HG02571 (cell line): ENCODE measurements around the gene GRM5.
"Not testable (repeated sequence)": the region's sequence is repeated elsewhere in the genome, so short reads cannot be mapped to it uniquely, and the experiment has no call there.

Experiments
- ATAC-seq: cut with Tn5 transposase; IDR thresholded peaks from one replicate; pipeline ENCODE4 v1.9.1; 2021; ENCODE audit warnings: mild to moderate bottlenecking, moderate library complexity; ENCODE audit not compliant: unreplicated experiment

GRM5 gene

GRCh38 chr11:88552379-88553062, 513.3 kb downstream of the GRM5 start:
- peak; percentile 90 for ATAC-seq

GRCh38 chr11:88544656-88545280, 521.0 kb downstream of the GRM5 start:
- ATAC-seq = peak; percentile 15

- peak; percentile 97 for ATAC-seq
These were observed 521.7 kb downstream of the GRM5 start for GRCh38 chr11:88543902-88544655.

DNA sequence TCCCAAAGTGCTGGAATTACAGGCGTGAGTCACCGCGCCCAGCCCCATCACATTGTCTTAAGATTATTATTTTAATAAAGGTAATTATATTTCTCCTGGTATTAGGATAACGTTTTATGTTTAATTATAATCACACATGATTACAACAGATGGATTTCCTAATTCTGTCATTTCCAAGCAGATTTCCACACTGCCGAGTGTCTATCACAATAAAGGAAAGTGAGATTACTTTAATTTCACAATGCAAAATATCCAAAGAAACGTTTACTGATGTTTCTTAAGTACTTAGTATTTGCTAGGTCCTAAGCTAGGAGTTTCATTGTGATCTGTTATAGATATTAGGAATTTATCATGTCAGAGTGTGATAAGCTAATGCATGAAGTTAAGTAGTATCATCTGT, 524.8 kb downstream of the GRM5 start:
- no peak for ATAC-seq

DNA sequence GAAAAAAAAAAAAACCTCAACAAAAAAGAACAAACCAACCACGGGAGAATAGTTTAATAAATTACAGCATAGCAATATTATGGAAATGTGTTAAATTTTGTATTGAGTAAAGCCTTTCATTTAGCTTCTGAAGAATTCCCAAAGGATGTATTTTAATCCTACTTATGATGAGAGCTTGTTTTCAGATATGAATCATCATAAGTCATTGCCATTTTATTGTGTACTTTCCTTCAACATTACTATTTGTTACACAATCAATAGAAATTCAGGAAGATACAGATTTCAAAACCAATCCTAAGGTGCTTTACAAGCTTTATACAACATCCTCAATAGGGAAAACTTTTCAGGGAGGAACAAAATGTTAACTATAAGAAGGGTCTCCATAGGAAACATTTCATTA, 527.7 kb downstream of the GRM5 start:
- ATAC-seq = no peak

DNA sequence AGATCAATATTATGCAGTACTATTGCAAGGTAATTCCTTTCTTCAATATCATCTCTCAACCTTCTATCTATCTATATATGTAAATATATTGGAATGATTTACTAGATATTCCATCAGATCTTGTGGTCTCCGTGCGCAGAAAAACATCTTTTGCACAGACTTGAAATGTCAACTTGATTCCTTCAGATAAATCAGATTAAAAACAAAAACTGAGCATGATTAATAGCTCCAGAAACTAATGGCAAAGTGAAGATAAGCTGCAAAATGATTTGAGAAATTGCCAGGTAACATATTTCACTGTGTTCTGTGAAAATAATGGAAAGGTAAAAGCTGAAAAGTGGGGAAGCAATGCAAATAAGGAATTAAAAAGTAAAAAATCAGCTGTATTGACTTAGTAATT, 528.2 kb downstream of the GRM5 start:
- no peak for ATAC-seq

- no peak for ATAC-seq
These were observed 529.0 kb downstream of the GRM5 start for GRCh38 chr11:88536616-88537265.

GRCh38 chr11:88535916-88536547, 529.8 kb downstream of the GRM5 start:
- no peak for ATAC-seq

DNA sequence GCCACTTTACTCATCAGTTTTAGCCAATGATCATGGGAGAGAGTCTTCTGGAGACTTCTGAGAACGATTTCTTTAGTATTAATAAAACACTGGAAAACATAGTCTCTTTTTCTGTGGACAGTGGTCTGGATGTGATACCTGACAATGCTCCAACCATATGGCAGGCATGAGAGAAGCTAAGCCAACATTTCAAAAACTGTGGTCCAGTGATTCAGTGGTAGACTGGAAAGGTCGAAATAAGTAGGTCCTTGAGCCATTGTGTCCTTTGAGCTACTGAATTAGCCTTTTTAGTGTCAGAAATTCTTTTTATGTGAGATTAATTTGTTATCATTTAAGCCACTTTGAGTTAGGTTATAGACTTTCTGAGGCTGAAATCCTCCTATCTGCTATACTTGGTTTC, 530.5 kb downstream of the GRM5 start:
- ATAC-seq = no peak

- not testable (repeated sequence) for ATAC-seq
These were observed 531.1 kb downstream of the GRM5 start for GRCh38 chr11:88534706-88535105.

DNA sequence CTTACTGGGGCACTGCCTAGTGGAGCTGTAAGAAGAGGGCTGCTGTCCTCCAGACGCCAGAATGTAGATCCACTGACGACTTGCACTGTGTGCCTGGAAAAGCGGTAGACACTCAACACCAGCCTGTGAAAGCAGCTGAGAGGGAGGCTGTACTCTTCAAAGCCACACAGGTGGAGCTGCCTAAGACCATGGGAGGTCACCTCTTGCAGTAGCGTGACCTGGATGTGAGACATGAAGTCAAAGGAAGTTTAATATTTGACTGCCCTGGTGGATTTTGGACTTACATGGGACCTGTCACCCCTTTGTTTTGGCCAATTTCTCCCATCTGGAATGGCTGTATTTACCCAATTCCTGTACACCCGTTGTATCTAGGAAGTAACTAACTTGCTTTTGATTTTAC, 531.6 kb downstream of the GRM5 start:
- ATAC-seq = no peak

- ATAC-seq = no peak
These were observed 532.8 kb downstream of the GRM5 start for GRCh38 chr11:88533001-88533400.

- ATAC-seq = no peak
These were observed 534.0 kb downstream of the GRM5 start for GRCh38 chr11:88531831-88532230.

DNA sequence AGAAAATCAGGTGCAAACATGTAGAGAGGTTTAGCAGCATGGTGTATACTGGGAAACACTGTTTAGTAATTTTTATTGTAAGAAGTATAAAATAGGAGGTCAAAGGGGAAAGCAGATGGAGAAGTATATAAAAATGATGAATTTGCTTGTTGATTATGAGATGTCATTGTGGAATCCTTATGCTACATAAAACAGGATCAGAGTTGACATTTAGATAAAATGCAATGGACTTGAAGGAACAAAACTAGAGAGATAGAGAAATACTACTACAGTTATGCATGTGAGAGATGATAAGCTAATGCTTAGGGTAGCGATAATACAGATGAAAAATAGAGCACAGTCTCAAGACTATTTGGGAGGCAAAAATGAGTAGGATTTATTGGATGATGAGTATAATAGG, 536.4 kb downstream of the GRM5 start:
- no peak for ATAC-seq

DNA sequence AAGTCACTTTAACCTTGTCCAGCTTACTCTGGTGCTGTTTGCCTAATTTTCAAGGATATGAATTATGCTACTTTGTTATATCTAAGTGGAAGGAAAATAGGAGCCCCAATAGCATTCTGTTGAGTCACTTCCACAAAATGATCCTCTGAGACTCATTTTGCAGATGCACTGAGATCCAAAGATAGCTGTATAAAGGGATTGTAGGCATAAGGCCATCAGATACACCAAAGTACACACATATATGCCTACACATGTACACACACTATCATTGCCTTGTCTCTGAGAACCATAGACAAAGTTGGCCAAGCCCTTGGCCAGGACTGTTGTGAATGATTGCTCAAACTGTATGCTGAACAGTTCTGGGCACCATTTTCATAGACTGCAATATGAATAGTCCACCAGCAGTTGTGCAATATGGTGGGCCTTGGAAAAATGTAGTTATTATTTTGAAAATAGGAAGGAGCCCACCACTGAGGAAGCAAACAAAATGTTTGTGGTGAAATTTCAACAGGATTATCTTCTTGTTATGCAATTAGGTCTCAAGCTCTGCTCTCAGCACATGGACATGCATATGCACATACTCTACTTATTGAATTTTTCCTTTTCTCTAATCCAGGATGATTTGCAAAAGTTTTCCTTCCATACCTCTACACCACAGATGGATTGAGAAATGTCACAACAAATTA, 542.3 kb downstream of the GRM5 start:
- no peak for ATAC-seq

GRCh38 chr11:88522624-88523385, 543.0 kb downstream of the GRM5 start:
- ATAC-seq = no peak

GRCh38 chr11:88521799-88522201, 544.0 kb downstream of the GRM5 start:
- ATAC-seq = no peak

- ATAC-seq = no peak
These were observed 544.4 kb downstream of the GRM5 start for GRCh38 chr11:88521399-88521798.

- no peak for ATAC-seq
These were observed 545.4 kb downstream of the GRM5 start for GRCh38 chr11:88520391-88520790.

DNA sequence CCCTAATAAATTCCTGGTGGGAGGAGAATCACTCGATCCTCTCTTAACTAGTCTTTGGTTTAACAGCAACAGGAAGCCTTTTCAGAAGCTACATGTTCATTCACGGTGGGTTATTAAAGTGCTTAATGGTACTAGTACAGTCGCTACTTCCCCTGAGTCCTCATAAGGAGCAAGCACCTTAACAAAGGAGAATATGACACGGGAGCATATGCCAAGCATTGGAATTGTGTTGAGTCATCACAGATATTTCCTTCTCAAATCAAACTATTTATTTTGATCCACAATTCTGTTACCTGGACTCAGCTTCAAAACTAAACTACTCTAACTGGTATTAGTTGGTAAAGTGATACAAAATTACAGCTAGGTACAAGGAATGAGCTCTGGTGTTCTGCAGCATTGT, 550.8 kb downstream of the GRM5 start:
- no peak for ATAC-seq
